ENCODE results near the gene NDFIP1.

NDFIP1 gene

GRCh38 chr5:142095035-142095434 lies 13.5 kb upstream of the NDFIP1 start:
- no peak for DNase-seq

- no peak for DNase-seq
These were observed 12.8 kb upstream of the NDFIP1 start for GRCh38 chr5:142095651-142096330.

GRCh38 chr5:142096382-142096781 lies 12.2 kb upstream of the NDFIP1 start:
- no peak for DNase-seq

GRCh38 chr5:142097681-142098080 lies 10.9 kb upstream of the NDFIP1 start:
- no peak for DNase-seq

- no peak for DNase-seq
These were observed 10.3 kb upstream of the NDFIP1 start for GRCh38 chr5:142098275-142098674.

- no peak for DNase-seq
These were observed 9.6 kb upstream of the NDFIP1 start for GRCh38 chr5:142098931-142099330.

GRCh38 chr5:142100307-142100706 lies 8.3 kb upstream of the NDFIP1 start:
- DNase-seq, result no peak

GRCh38 chr5:142102980-142103740 lies 5.4 kb upstream of the NDFIP1 start:
- DNase-seq, result no peak

GRCh38 chr5:142104491-142104890 lies 4.1 kb upstream of the NDFIP1 start:
- no peak for DNase-seq

- no peak for DNase-seq
These were observed 2.5 kb upstream of the NDFIP1 start for GRCh38 chr5:142106061-142106460.

- no peak for DNase-seq
These were observed 1.4 kb upstream of the NDFIP1 start for GRCh38 chr5:142107036-142107735.

- DNase-seq, result no peak
These were observed 695 bp upstream of the NDFIP1 start for GRCh38 chr5:142107736-142108431.

GRCh38 chr5:142109331-142110045 lies 909 bp downstream of the NDFIP1 start:
- DNase-seq, result no peak

GRCh38 chr5:142110046-142110531 lies 1.5 kb downstream of the NDFIP1 start:
- no peak for DNase-seq

- no peak for DNase-seq
These were observed 2.6 kb downstream of the NDFIP1 start for GRCh38 chr5:142110988-142111687.

- DNase-seq, result no peak
These were observed 6.1 kb downstream of the NDFIP1 start for GRCh38 chr5:142114687-142115086.

GRCh38 chr5:142115937-142116614 lies 7.5 kb downstream of the NDFIP1 start:
- DNase-seq, result no peak

GRCh38 chr5:142117579-142118151 lies 9.1 kb downstream of the NDFIP1 start:
- DNase-seq, result no peak

- no peak for DNase-seq
These were observed 9.6 kb downstream of the NDFIP1 start for GRCh38 chr5:142118155-142118686.

- DNase-seq, result no peak
These were observed 10.6 kb downstream of the NDFIP1 start for GRCh38 chr5:142119051-142119625.
